Choroid plexus epithelial cell (primary cell): ENCODE measurements around the gene ESYT3.

Experiments
- DNase-seq: peaks from one replicate; pipeline ENCODE4 v3.0.0-alpha.2; 2010; ENCODE audit warnings: low read depth
- H3K4me3 ChIP-seq: 2 replicates; pipeline ENCODE4 v1.5.1; 2011; ENCODE audit warnings: low read depth, mild to moderate bottlenecking, control low read depth, low read length, moderate library complexity
- TF ChIP-seq, protein P1 (sequence below): conservative IDR thresholded peaks from 2 replicates; pipeline ENCODE4 v1.5.1; 2011; ENCODE audit warnings: low read depth, mild to moderate bottlenecking, control low read depth, inconsistent platforms, low read length, moderate library complexity

Gene ESYT3

DNA sequence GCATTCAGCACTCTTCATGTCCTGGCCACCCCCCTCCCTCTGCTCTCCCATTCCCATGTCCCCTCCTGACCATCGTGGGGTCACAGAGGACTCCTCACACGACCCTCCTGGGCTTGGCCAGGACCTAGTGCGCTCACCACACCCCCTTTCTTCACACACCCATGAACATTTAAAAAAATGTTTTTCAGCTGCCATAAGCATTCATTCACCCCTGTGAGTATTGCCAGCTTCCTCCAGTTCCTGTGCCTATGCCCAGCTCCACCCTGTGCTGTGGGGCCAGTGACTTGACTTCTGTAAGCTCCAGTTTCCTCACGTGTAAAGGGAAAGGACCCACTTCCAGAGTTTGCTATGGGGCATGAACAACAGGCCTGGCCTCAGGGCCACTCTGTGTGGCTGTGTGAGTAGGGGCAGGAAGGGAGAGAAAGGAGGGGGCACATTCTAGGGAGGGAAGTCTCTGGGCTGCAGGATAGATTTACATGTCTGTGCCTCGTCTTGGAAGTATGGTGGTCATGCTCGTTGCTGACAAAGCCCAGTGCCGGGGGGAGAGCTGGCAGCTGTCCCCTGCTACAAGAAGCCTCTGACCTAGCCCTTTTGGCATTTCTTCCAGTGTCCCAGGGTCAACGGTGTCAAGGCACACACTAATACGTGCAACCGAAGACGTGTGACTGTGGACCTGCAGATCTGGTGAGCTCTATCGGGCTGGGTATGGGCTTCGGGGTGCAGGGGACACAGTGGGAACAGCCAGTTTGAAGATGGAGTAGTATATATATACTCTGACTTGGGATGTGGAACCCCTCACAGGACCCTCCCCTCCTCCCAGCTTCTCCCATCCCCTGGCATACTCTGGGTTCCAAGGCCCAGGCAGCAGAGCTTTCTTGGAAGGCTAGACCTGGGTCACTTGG lies 22.8 kb downstream of the ESYT3 start:
- H3K4me3 ChIP-seq = no peak overlapping the region
- TF ChIP-seq, protein P1, sequence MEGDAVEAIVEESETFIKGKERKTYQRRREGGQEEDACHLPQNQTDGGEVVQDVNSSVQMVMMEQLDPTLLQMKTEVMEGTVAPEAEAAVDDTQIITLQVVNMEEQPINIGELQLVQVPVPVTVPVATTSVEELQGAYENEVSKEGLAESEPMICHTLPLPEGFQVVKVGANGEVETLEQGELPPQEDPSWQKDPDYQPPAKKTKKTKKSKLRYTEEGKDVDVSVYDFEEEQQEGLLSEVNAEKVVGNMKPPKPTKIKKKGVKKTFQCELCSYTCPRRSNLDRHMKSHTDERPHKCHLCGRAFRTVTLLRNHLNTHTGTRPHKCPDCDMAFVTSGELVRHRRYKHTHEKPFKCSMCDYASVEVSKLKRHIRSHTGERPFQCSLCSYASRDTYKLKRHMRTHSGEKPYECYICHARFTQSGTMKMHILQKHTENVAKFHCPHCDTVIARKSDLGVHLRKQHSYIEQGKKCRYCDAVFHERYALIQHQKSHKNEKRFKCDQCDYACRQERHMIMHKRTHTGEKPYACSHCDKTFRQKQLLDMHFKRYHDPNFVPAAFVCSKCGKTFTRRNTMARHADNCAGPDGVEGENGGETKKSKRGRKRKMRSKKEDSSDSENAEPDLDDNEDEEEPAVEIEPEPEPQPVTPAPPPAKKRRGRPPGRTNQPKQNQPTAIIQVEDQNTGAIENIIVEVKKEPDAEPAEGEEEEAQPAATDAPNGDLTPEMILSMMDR = no peak
- DNase-seq = no peak

DNA sequence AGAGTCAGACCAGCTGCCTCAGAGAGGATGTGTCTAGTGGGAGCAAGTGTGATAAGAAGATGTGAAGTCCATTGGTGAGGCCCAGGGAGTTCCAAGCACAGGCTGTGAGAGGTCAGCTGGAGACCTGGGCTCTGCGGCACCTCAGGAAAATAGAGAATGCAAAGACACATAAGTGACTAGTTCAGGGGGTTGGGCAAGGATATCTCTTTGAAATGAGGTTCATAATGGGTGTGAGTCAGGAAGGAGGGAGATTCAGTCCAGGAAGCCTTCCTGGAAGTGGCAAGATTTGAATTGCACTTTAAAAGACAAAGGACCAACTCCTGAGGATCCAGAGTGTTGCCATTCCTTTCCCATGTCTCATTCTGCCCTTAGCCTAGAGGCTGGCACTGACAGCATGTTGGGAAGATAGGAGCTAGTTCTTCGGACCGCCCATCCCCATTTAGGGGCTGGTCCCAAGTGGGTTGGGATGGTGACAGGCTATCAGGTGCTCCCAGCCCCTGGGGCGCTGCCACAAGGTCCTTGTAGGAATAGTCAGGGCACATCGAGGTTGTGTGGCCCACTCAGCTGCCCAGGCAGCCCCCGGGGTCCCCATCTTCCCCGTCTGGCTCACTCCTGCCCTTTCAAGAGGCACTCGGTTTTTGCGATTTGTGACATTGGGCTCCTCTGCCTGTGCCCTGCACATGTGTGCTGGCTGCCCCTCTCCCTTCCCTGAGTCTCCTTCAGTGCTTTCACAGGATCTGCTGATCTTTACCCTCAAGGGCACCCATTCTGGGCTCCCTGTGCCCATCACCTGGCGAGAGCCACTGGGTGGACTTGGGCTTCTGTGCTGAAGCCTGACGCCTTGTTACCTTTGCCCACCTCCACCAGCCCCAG lies 23.7 kb downstream of the ESYT3 start:
- H3K4me3 ChIP-seq = no peak overlapping the region
- DNase-seq = no peak
- TF ChIP-seq, protein P1 = no peak

DNA sequence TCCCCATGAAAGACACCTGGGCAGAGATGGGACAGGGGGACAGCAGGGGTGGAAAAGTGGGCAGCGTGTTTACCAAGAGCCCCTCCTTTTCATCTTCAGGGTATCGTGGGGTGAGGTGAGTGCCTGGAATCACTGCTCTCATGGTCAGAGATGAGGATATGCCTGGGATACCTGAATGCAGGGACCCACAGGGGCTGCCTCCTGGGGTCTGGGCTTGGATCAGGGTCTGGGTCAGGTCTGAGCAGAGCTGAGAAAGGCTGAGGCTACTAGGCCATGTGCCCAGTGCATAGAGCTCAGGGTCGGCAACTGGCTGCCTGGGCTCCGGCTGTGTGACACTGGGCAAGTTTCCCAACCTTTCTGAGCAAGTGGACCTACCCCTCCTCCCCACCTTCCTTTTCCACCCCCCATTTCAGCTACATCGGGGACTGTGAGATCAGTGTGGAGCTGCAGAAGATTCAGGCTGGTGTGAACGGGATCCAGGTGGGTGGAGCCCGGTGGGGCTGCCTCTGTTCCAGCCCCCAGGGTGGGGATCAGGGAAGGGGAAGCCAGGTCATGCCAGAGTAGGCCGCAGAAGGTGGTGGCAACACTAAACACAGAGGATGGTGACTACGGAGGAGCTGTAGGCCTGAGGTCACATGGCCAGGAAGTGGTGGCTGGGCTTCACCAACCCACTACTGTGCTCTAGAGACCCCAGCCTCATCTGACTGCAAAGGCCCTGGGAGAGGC lies 24.5 kb downstream of the ESYT3 start:
- H3K4me3 ChIP-seq = no peak overlapping the region
- TF ChIP-seq, protein P1 = no peak
- DNase-seq = no peak

DNA sequence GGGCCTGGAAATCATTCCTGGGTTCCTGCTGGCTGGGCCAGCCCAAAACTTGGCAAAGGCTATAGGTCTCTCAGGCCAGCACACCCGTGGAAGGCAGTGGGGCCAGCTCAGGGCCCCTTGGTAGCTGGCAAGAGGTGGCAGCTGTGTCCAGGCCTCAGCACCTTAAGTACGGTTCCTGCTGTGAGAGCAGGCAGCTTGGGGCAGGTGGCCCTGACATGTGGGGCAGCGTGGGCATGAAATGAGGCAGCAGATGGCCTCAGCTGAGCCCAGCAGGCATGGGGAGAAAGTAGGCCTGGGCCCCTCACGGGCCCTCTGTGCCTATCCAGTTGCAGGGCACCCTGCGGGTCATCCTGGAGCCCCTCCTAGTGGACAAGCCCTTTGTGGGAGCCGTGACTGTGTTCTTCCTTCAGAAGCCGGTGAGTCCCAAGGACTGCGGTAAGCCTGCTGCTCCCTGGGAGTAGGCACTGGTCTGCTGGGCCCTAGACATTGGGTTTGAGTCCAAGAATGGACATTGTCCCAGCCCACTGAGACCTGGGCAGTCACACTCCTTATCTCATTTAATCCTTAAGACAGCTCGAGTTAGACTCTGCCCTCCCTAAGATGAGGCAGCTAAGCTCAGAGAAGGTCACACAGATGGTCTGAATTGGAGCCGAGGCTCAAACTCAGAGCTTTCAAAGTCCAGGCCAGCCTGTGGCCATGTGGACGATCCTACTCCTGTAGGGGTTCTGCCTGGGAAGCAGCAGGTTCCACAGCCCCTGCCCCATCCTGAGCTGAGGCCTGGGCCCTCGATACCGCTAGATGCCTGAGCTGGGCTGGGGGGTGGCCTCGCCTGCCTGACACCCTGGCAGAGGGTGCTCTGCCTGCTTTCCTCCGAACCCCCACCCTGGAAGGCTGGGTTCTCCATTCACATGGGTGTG lies 25.5 kb downstream of the ESYT3 start:
- H3K4me3 ChIP-seq = no peak overlapping the region
- TF ChIP-seq, protein P1 = no peak
- DNase-seq = no peak

DNA sequence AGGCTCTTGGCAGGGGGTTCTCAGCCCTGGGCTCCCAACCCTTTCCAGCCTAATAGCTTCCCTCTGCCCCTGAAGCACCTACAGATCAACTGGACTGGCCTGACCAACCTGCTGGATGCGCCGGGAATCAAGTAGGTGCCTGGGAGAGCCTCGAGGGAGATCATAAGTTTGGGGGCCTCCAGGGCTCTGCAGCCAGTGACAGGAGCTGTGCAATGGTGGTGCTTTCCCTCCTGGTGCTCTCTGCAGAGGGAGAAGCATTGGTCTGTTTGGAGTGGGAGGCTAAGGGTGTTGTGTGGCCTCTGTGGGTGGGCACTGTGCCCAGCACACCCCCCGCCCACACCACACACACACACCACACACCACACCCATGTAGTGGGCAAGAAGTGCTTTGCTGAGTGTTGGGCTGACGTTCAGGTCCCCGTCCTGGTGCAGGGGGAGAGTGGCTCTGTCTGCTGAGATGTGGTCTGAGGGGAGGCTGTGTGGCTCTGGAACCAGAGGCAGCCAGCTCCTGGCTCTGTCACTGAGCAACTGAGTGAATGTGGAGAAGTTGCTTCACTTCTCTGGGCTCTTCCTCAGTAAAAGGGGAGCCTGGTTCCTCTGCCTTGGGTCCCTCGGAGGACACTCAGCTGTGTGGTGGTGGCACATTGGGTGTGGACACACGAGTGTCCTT lies 26.3 kb downstream of the ESYT3 start:
- DNase-seq = no peak
- H3K4me3 ChIP-seq = no peak overlapping the region
- TF ChIP-seq, protein P1 = no peak
